Mucosa of descending colon (tissue), 3 donors: ENCODE results near the gene ZNF107. TPM values are rescaled to one million over a fixed set of nuclear protein-coding genes. Genes with fewer than 3 reads are reported as not detected.
A peak's percentile ranks its signal among the peaks of the same experiment; 100 is the strongest.
"Not testable (repeated sequence)": the region's sequence is repeated elsewhere in the genome, so short reads cannot be mapped to it uniquely, and the experiment has no call there.

ENCODE experiments used
- ATAC-seq: fragments of 200-7000 bp; cut with Tn5 transposase; one replicate; pipeline ENCODE4 v1.9.1; 2020; ENCODE audit warnings: mild to moderate bottlenecking, moderate library complexity
- DNase-seq, 3 donors: peaks; one replicate each; pipeline ENCODE4 v3.0.0-alpha.2; 2020
- H3K36me3 ChIP-seq: fragments of 200-600 bp; one replicate; pipeline ENCODE4 v1.8.0; 2021; ENCODE audit warnings: low read depth, mild to moderate bottlenecking
- H3K4me1 ChIP-seq: fragments of 200-600 bp; one replicate; pipeline ENCODE4 v1.8.0; 2021; ENCODE audit warnings: low read depth, mild to moderate bottlenecking
- H3K4me3 ChIP-seq: fragments of 200-600 bp; one replicate; pipeline ENCODE4 v1.8.0; 2021; ENCODE audit warnings: mild to moderate bottlenecking
- H3K9me3 ChIP-seq: fragments of 200-600 bp; one replicate; pipeline ENCODE4 v1.8.0; 2021; ENCODE audit warnings: mild to moderate bottlenecking
- intact Hi-C, 2 donors: fragments of 100-400 bp; cut with DNase I in 1 of 2; cut with micrococcal nuclease in 1 of 2; formaldehyde crosslinking; loops; one replicate each; pipeline versions ENCODE4 v1.11.0 to v1.11.1; 2022; cut with DNase I, micrococcal nuclease
- total RNA-seq, 3 donors: library from RNA; stranded (reverse); fragmentation: NEBNext Ultra II Directional in 2 of 3; extraction: Animal tissue kit (Norgen Biotek cat#: 25700) in 2 of 3; gene quantifications; one replicate each; pipeline versions ENCODE4 v1.2.1 to v1.2.4, GENCODE V29; 2021 to 2023
- TF ChIP-seq, protein P1 (sequence below): fragments of 200-600 bp; IDR thresholded peaks from one replicate; pipeline ENCODE4 v1.8.0; 2022; ENCODE audit warnings: antibody characterized with exemption, mild to moderate bottlenecking
- donor health status: DM: no; HTN: no; CAD: no; lungs with moderate emphysema.
- donor health status: DM: no; HTN: no; CAD: no.
- donor health status: DM: no; HTN: yes; CAD: no.

The ZNF107 gene
- total RNA-seq, 3 donors from 2014 or later: 3.1 to 6.0 (median 5.0) TPM

DNA sequence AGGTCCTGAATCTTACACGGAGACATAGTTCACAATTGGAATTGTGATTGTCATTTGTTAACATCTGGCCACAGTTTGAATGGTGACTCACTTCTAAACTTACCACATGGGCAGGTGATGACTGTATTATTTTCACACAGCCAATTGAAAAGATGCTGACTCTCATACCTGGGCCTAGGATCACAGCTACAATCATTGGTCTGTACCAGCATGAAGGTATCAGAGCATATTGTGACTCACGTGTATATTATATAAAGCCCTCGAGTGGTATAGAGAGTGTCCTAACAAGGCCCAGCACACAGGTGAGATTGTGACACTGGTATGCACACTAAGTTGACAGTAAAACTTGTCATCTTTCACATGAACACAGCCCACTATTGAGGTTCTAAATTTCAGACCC is 9.4 kb upstream of the ZNF107 start:
- Histone ChIP-seq H3K4me1 (no peaks in the 10 kb centered on the region), H3K36me3 (no peaks in the 10 kb centered on the region), H3K9me3 (no peaks in the 10 kb centered on the region), H3K4me3 (no peak overlapping the region)
- no peak for DNase-seq
- TF ChIP-seq, protein P1, sequence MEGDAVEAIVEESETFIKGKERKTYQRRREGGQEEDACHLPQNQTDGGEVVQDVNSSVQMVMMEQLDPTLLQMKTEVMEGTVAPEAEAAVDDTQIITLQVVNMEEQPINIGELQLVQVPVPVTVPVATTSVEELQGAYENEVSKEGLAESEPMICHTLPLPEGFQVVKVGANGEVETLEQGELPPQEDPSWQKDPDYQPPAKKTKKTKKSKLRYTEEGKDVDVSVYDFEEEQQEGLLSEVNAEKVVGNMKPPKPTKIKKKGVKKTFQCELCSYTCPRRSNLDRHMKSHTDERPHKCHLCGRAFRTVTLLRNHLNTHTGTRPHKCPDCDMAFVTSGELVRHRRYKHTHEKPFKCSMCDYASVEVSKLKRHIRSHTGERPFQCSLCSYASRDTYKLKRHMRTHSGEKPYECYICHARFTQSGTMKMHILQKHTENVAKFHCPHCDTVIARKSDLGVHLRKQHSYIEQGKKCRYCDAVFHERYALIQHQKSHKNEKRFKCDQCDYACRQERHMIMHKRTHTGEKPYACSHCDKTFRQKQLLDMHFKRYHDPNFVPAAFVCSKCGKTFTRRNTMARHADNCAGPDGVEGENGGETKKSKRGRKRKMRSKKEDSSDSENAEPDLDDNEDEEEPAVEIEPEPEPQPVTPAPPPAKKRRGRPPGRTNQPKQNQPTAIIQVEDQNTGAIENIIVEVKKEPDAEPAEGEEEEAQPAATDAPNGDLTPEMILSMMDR: no peak
- ATAC-seq: no peak
- intact Hi-C loops: no loop called here

DNA sequence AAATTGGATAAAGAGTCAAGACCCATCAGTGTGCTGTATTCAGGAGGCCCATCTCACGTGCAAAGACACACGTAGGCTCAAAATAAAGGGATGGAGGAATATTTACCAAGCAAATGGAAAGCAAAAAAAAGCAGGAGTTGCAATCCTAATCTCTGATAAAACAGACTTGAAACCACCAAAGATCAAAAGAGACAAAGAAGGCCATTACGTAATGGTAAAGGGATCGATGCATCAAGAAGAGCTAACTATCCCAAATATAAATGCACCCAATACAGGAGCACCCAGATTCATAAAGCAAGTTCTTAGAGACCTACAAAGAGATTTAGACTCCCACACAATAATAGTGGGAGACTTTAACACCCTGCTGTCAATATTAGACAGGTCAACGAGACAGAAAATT is 3.8 kb upstream of the ZNF107 start:
- H3K36me3 ChIP-seq, ATAC-seq, DNase-seq, intact Hi-C loops, H3K4me3 ChIP-seq, H3K9me3 ChIP-seq, H3K4me1 ChIP-seq: not testable (repeated sequence)

DNA sequence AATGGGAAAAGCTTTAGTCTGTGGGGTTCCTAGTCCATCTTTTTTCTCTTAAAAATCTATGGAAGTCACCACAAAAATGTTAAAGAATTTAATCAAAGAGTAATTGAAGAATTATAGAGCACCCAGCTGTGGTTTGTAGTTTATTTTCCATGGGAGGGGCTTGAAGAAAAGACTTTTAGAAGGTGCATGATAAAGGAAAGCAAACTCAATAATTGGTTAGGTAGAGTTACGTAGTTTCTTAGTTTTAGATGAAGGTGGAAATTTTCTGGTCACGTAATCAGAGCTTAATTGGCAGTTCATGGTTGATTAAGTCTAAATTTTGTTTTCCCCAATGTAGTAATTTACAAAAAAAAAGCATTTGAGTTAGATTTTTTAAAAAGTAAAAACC is 724 bp downstream of the ZNF107 start:
- peaks cover 4% of the 10 kb centered on the region for H3K9me3 ChIP-seq
- ATAC-seq (no peak), DNase-seq (no peak)
- intact Hi-C loops: no loop called here
- peak overlapping the region; percentile 52 for H3K4me3 ChIP-seq
- TF ChIP-seq, protein P1: no peak
- H3K4me1 ChIP-seq: peaks cover 8% of the 10 kb centered on the region
- no peaks in the 10 kb centered on the region for H3K36me3 ChIP-seq

DNA sequence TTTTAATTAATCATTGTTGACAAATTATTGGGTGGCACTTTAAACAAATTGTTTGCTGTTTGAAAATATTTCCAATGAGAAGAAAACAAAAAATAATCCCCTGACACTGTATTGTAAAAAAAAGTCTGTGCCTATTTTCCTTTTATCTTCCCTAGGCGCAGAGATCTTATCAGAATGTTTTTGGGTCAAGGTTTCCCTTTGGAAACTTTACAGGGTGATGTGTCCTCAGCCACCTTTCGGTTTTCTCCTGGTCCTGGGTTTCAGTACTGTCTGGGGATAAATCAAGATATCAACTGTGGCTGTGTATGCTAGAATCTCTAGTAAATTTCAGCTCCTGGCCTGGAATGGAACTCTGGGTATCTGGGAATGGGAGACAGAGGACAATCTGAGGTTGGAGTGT is 1.4 kb downstream of the ZNF107 start:
- Histone ChIP-seq H3K36me3 (no peaks in the 10 kb centered on the region), H3K9me3 (peaks cover 9% of the 10 kb centered on the region), H3K4me3 (no peak overlapping the region), H3K4me1 (peaks cover 8% of the 10 kb centered on the region)
- DNase-seq (no peak), ATAC-seq (no peak)
- TF ChIP-seq, protein P1: no peak
- intact Hi-C loops: no loop called here

DNA sequence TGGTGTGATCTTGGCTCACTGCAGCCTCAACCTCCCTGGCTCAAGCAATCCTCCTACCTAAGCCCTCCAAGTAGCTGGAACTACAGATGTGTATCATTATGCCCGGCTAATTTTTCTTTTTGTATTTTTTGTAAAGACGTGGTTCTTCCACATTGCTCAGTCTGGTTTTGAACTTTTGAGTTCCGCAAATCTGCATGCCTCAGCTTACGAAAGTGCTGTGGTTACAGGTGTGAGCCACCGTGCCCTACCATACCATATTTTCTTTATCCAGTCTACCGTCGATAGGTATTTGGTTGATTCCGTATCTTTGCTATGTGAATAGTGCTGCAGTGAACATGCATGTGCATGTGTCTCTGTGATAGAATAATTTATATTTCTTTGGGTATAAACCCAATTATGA is 6.5 kb downstream of the ZNF107 start:
- TF ChIP-seq, protein P1: no peak
- H3K4me1 ChIP-seq: no peaks in the 10 kb centered on the region
- H3K36me3 ChIP-seq: no peaks in the 10 kb centered on the region
- intact Hi-C loops: no loop called here
- H3K9me3 ChIP-seq: peaks cover 34% of the 10 kb centered on the region
- DNase-seq: no peak
- H3K4me3 ChIP-seq: no peak overlapping the region
- no peak for ATAC-seq

DNA sequence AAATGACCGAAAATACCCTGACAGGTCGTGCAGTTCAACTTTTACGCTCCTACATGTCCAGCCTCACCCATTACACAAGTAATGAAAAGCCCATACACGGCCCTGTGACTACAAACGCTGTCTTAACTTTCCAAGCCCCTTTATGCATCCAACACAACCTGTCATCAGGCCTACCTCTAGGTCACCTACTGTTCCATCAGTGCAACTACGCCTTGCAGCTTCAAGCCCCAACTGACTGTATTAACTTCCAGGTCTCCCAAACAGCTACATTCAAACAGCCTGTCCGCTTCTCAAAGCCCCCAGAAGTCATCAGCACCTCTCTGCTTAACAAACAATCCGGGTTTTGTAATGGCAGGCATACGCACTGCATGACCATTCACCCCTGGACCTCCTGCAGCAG is 19.2 kb downstream of the ZNF107 start:
- Histone ChIP-seq H3K4me3 (no peak overlapping the region), H3K4me1 (no peaks in the 10 kb centered on the region), H3K9me3 (peaks cover 15% of the 10 kb centered on the region), H3K36me3 (peaks cover 4% of the 10 kb centered on the region)
- intact Hi-C loops: no loop called here
- DNase-seq: no peak
- no peak for ATAC-seq
- TF ChIP-seq, protein P1: no peak
